Measurements from ENCODE around the gene ZNF524.
A peak's percentile ranks its signal among the peaks of the same experiment; 100 is the strongest.
"Not testable (repeated sequence)": the region's sequence is repeated elsewhere in the genome, so short reads cannot be mapped to it uniquely, and the experiment has no call there.

ZNF524 gene, protein sequence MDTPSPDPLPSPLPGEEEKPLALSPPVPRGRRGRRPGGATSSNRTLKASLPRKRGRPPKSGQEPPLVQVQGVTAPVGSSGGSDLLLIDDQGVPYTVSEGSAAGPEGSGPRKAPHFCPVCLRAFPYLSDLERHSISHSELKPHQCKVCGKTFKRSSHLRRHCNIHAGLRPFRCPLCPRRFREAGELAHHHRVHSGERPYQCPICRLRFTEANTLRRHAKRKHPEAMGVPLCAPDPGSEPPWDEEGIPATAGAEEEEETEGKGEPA

GRCh38 chr19:55599842-55600661 lies at the start of gene ZNF524:
TSS of gene ZNF524 (plus strand) at chr19:55600288. CDS start at chr19:55602113, 1,825 bp downstream.
- peak; percentile 87 for DNase-seq (ENCODE audit: low read depth)

GRCh38 chr19:55550321-55550650 lies 49.8 kb upstream of the ZNF524 start:
- no peak for DNase-seq (ENCODE audit: low read depth)

GRCh38 chr19:55552206-55552605 lies 47.9 kb upstream of the ZNF524 start:
- no peak for DNase-seq (ENCODE audit: low read depth)

- no peak for DNase-seq (ENCODE audit: low read depth)
Measured at GRCh38 chr19:55552620-55553019, 47.5 kb upstream of the ZNF524 start.

DNA sequence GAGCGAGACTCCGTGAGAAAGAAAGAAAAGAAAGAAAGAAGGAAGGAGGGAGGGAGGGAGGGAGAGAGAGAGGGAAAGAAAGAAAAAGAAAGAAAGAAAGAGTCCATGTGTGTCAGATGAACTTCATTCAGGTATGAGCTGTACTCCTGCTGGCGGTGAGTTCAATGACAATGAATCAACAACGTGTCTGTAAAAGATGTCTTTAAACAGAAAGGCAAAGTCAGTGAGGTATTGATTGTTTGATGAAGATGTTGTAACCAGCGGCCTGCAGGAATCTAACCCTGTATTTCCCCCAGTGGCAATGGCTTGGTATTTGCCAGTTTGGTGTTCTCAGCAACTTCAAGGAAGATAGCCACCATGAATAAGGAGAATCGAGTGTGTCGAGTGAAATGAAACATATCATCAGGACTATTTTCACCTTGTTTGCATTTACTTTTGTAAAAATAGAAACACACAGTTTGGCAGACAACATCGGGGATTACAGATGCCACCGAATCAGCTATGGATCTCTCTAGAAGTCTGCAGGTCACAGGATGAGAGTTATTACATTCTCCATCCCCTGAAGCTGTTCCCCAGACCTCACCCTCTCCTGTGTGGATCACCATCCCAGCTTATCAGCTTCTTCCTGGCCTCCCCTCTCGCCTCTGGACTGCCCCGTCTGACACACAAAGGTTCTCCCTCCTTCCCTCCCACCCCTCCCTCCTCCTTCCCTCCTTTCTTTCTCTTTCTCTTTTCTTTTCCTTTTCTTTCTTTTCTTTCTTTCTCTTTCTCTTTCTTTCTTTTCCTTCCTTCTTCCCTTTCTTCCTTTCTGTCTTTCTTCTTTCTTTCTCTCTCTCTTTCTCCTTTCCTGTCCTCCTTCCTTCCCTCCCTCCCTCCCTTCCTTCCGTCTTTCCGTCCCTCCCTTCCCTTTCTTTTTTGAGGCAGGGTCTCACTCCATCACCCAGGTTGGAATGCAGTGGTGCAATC lies 46.6 kb upstream of the ZNF524 start:
- no peak for DNase-seq (ENCODE audit: low read depth)

- DNase-seq (ENCODE audit: low read depth) = no peak
Measured at GRCh38 chr19:55554302-55554701, 45.8 kb upstream of the ZNF524 start.

DNA sequence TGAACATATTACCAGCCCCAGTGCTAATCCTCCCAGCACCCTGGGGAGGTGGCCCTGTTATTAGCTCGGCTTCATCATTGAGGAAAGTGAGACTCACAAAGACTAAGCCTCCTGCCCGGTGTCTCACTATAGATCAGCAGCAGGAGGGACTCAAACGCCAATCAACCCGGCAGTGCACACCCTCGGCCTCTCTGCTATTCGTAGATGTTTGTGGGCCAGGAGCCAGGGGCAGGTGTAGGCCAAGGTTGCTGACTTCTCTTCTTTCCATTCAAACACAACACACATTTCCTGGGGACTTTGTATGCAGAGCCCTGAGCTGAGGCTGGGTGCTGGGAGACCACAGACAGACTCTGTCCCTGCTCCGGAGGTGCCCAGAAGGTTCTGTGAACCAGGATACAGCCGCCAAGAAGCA lies 45.3 kb upstream of the ZNF524 start:
- DNase-seq (ENCODE audit: low read depth) = no peak

DNA sequence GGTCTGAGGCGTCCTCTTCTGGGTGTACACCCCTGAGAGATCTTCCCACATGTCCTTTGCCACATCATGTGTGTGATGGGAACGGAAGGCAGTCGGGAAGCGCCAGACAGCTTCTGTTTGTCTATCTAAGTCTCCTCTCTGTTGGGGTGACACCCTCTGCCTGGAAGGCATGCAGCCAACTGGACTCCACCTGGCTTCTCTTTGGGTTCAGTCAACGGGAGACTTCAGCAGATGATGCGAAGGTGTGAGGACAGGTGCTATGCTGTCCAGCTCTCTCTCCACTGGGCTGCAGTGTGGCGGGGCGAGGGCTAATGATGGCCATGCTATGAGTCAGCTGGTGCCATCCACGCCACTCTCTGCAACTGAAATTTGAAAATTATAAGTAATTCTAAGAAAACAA lies 40.4 kb upstream of the ZNF524 start:
- DNase-seq (ENCODE audit: low read depth) = no peak

- DNase-seq (ENCODE audit: low read depth) = no peak
Measured at GRCh38 chr19:55563261-55563690, 36.8 kb upstream of the ZNF524 start.

- DNase-seq (ENCODE audit: low read depth) = no peak
Measured at GRCh38 chr19:55566823-55567222, 33.3 kb upstream of the ZNF524 start.

GRCh38 chr19:55567708-55568328 lies 32.3 kb upstream of the ZNF524 start:
- DNase-seq (ENCODE audit: low read depth) = no peak

DNA sequence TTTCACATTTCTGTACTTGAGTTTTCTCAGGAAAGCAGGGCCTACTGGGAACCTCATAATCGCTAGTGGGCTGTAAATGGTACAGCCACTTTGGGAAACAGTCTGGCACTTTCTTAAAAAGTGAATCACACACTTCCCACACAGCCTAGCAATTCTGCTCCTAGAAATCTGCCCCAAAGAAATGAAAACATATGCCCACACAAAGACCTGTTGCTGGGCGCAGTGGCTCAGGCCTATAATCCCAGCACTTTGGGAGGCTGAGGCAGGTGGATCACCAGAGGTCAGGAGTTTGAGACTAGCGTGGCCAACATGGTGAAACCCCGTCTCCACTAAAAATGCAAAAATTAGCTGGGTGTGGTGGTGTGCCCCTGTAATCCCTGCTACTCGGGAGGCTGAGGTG lies 30.6 kb upstream of the ZNF524 start:
- not testable (repeated sequence) for DNase-seq (ENCODE audit: low read depth)

GRCh38 chr19:55573929-55574328 lies 26.2 kb upstream of the ZNF524 start:
- DNase-seq (ENCODE audit: low read depth) = not testable (repeated sequence)

DNA sequence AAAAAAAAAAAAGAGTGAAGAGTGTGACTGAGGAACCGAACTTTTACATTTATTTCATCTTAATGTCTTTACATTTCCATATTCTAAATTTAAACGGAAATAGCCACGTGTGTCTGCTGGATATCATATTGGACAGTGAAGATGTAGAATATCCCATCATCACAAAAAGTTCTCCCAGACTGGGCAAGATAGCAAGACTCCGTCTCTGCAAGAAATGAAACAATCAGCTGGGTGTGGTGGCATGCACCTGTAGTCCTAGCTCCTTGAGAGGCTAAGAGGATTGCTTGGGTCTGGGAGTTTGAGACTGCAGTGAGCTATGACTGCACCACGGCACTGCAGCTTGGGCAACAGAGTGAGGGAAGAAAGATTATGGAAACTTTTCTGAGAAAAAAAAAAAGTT lies 23.3 kb upstream of the ZNF524 start:
- no peak for DNase-seq (ENCODE audit: low read depth)

GRCh38 chr19:55578031-55578760 lies 21.9 kb upstream of the ZNF524 start:
- no peak for DNase-seq (ENCODE audit: low read depth)

GRCh38 chr19:55578761-55579747 lies 21.0 kb upstream of the ZNF524 start:
- DNase-seq (ENCODE audit: low read depth) = no peak

- DNase-seq (ENCODE audit: low read depth) = no peak
Measured at GRCh38 chr19:55579766-55580621, 20.1 kb upstream of the ZNF524 start.

DNA sequence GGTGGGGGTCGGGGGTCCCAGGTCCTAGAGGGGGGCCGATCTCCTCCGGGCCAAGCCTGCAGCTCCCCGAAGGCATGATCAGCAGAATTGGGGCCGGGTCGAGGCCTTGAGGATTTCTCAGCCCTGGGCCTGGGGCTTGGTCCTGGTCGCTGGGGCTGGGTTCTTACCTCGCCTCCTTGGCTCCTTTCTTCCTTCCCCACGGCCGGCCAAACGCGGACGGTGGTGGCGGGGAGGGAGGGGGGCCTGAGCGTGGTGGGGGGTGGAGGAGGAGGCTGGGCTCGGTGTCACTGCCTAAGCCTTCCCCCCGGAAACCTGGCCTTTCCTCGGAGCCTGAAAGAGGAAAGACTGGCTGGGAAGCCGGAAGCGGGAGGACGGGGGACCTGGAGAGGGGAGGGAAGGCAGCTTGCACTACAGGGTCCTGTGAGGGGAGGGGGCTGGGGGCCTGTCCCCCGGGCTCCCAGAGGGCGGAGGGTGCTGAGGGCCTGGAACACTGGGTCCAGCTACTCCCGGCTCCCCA lies 19.4 kb upstream of the ZNF524 start, which contains the start of gene ZNF579:
Gene ZNF579 (minus strand): TSS at position 221 of the 517 bp plus-strand sequence. CDS start 1,209 bp downstream, outside the sequence.
- DNase-seq (ENCODE audit: low read depth) = peak; percentile 51

All from HS-5 (cell line).